Endothelial cell of umbilical vein (primary cell): ENCODE data around the gene RTN4. TPM values are rescaled to one million over a fixed set of nuclear protein-coding genes. Genes with fewer than 3 reads are reported as not detected.

ENCODE experiments used
- BruUV-seq: library from RNA; stranded (reverse); fragments of 400-500 nt; replicated peaks from 2 replicates; lab custom pipeline; 2021; lab: Mats Ljungman, UMichigan
- CTCF ChIA-PET: fragments of 300-600, 350-600 bp; sonication (Branson Sonifier 250); formaldehyde crosslinking; loops from one replicate; lab custom pipeline; 2021; ENCODE audit warnings: antibody characterized with exemption, inconsistent platforms; lab: Charles Lee
- POLR2A ChIA-PET: fragments of 300-600, 350-600 bp; sonication (Branson Sonifier 250); formaldehyde crosslinking; loops from one replicate; lab custom pipeline; 2021; ENCODE audit warnings: antibody characterized with exemption, inconsistent platforms; lab: Charles Lee
- DNase-seq: peaks from one replicate; pipeline ENCODE4 v3.0.0-alpha.2; 2011; ENCODE audit warnings: low read depth, low spot score
- FAIRE-seq: peaks from 2 replicates; lab custom pipeline; 2011; peaks lifted over from hg19 to GRCh38; lab: Jason Lieb, UNC
- H2AFZ ChIP-seq: 2 replicates; pipeline ENCODE4 v1.6.0; 2012; ENCODE audit warnings: low read depth, low read length, control low read depth, inconsistent platforms
- H3K27ac ChIP-seq: 2 replicates; pipeline ENCODE4 v1.5.1; 2011; ENCODE audit warnings: low read depth, mild to moderate bottlenecking, control low read depth, low read length, moderate library complexity; ENCODE audit not compliant: insufficient read depth
- H3K27me3 ChIP-seq, 2 experiments: 2 replicates each; pipeline versions ENCODE4 v1.6.0 to v1.6.1; 2011; ENCODE audit warnings: low read length in 2 of 2, mixed read lengths in 1 of 2; ENCODE audit not compliant: control insufficient read depth in 2 of 2, insufficient read depth in 2 of 2
- H3K36me3 ChIP-seq, 2 experiments: 2 replicates in 1 of 2; 3 replicates in 1 of 2; pipeline ENCODE4 v1.5.1; 2011; ENCODE audit warnings: low read length in 2 of 2, mild to moderate bottlenecking in 1 of 2, moderate library complexity in 1 of 2; ENCODE audit not compliant: control insufficient read depth in 2 of 2, insufficient read depth in 2 of 2; ENCODE audit errors: extremely low read depth in 1 of 2
- H3K4me1 ChIP-seq: 3 replicates; pipeline ENCODE4 v1.5.1; 2011; ENCODE audit warnings: mild to moderate bottlenecking, low read length; ENCODE audit not compliant: control insufficient read depth, insufficient read depth; ENCODE audit errors: extremely low read depth
- H3K4me2 ChIP-seq: 2 replicates; pipeline ENCODE4 v1.6.1; 2011; ENCODE audit warnings: low read length, control low read depth, mixed read lengths; ENCODE audit not compliant: insufficient read depth
- H3K4me3 ChIP-seq, 3 experiments: fragments of 200-600 bp in 1 of 3; sonication (generic), shearing (Covaris generic) in 1 of 3; replicated peaks in 1 of 3; 2 replicates each; pipeline ENCODE4 v1.5.1; 2011 to 2016; ENCODE audit warnings: control low read depth in 3 of 3, low read length in 3 of 3, mild to moderate bottlenecking in 2 of 3, inconsistent platforms in 1 of 3, low read depth in 1 of 3, moderate library complexity in 1 of 3; ENCODE audit not compliant: insufficient read depth in 1 of 3
- H3K79me2 ChIP-seq: 2 replicates; pipeline ENCODE4 v1.6.0; 2012; ENCODE audit warnings: low read length, inconsistent platforms; ENCODE audit not compliant: control insufficient read depth, insufficient read depth
- H3K9ac ChIP-seq: replicated peaks from 2 replicates; pipeline ENCODE3; 2011; ENCODE audit warnings: low read length, control low read depth; ENCODE audit not compliant: insufficient read depth; ENCODE audit errors: extremely low read depth
- H3K9me1 ChIP-seq: replicated peaks from 3 replicates; pipeline ENCODE4 v1.6.0; 2011; ENCODE audit warnings: mild to moderate bottlenecking, low read length; ENCODE audit not compliant: control insufficient read depth, insufficient read depth; ENCODE audit errors: extremely low read depth
- H3K9me3 ChIP-seq: replicated peaks from 2 replicates; pipeline ENCODE4 v1.5.1; 2012; ENCODE audit warnings: low read length, inconsistent platforms; ENCODE audit not compliant: control insufficient read depth, insufficient read depth
- H4K20me1 ChIP-seq: replicated peaks from 2 replicates; pipeline ENCODE3; 2011; ENCODE audit warnings: mild to moderate bottlenecking, low read length; ENCODE audit not compliant: control insufficient read depth, insufficient read depth; ENCODE audit errors: extremely low read depth
- CTCF ChIP-seq, 2 donors: IDR thresholded peaks; 1 replicate in 1 of 2; 2 replicates in 1 of 2; pipeline ENCODE4 v1.5.1; 2011; ENCODE audit warnings: low read length in 2 of 2, mild to moderate bottlenecking in 2 of 2, moderate library complexity in 2 of 2, control low read depth in 1 of 2, inconsistent platforms in 1 of 2, low read depth in 1 of 2; ENCODE audit not compliant: insufficient read depth in 1 of 2; ENCODE audit errors: extremely low read depth in 1 of 2
- EZH2 ChIP-seq: IDR thresholded peaks from 2 replicates; pipeline ENCODE4 v1.6.1; 2012; ENCODE audit warnings: borderline replicate concordance, low read depth, mild to moderate bottlenecking, moderate library complexity, low read length, inconsistent platforms; ENCODE audit not compliant: severe bottlenecking
- FOS ChIP-seq: IDR thresholded peaks from 2 replicates; pipeline ENCODE4 v1.6.1; 2011; ENCODE audit warnings: mild to moderate bottlenecking, low read length, moderate library complexity, borderline replicate concordance; ENCODE audit not compliant: insufficient read depth
- GATA2 ChIP-seq: IDR thresholded peaks from 2 replicates; pipeline ENCODE4 v1.7.0; 2011; ENCODE audit warnings: low read depth, mild to moderate bottlenecking, moderate library complexity, mixed read lengths, low read length; ENCODE audit not compliant: insufficient read length, insufficient read depth
- JUN ChIP-seq: IDR thresholded peaks from 2 replicates; pipeline ENCODE4 v1.6.1; 2011; ENCODE audit warnings: borderline replicate concordance, low read depth; ENCODE audit not compliant: insufficient read length, insufficient read depth
- MYC ChIP-seq: IDR thresholded peaks from one replicate; pipeline ENCODE4 v1.6.1; 2011; ENCODE audit warnings: mild to moderate bottlenecking, low read depth, low read length
- POLR2A ChIP-seq: IDR thresholded peaks from 2 replicates; pipeline ENCODE4 v1.6.1; 2012; ENCODE audit warnings: low read depth, mild to moderate bottlenecking, control low read depth, low read length
- POLR2AphosphoS5 ChIP-seq: IDR thresholded peaks from 2 replicates; pipeline ENCODE4 v1.6.1; 2012; ENCODE audit warnings: low read depth, mild to moderate bottlenecking, control low read depth, low read length, moderate library complexity; ENCODE audit not compliant: insufficient read depth
- dilution Hi-C: fragments of 300-500 bp; cut with MboI; formaldehyde crosslinking; loops from one replicate; pipeline ENCODE4 v1.15.0; 2019; ENCODE audit warnings: low sequenced_read_pairs; ENCODE audit not compliant: extremely low pct_ligation_motif_present
- intact Hi-C: fragments of 100-400 bp; cut with micrococcal nuclease; formaldehyde crosslinking; loops from one replicate; pipeline ENCODE4 v1.10.0; 2022
- polyA plus RNA-seq, 4 experiments: library from polyadenylated mRNA; depleted of rRNA in 3 of 4; stranded (reverse) in 3 of 4; unstranded in 1 of 4; fragments of >200 nt; gene quantifications; 2 replicates each; pipeline versions ENCODE4 v1.2.1 to v1.2.3, GENCODE V29; 2011 to 2012; ENCODE audit warnings: missing spikeins in 1 of 4
- total RNA-seq: library from RNA; stranded (reverse); gene quantifications from 2 replicates; pipeline ENCODE4 v1.2.3, GENCODE V29; 2021
- TF ChIP-seq, protein P1 (sequence below): IDR thresholded peaks from 2 replicates; pipeline ENCODE4 v1.6.1; 2011; ENCODE audit not compliant: insufficient read depth, insufficient read length

The RTN4 gene
- total and polyA plus RNA-seq, 2 donors (not counting 3 experiments of a cell fraction or from before 2014, with no cell fraction given): 253 to 486 TPM

- no TSS peak for BruUV-seq
- Histone ChIP-seq H3K9ac (no peak overlapping the region), H4K20me1 (no peaks in the 10 kb centered on the region), H3K27ac (no peak overlapping the region), H3K4me2 (no peak overlapping the region), H3K9me1 (no peaks in the 10 kb centered on the region), H3K79me2 (no peaks in the 10 kb centered on the region), H3K4me3 (no peak overlapping the region), H3K9me3 (no peaks in the 10 kb centered on the region), H2AFZ (no peak overlapping the region), H3K27me3 (peaks cover 10 to 12% of the 10 kb centered on the region in 2 experiments), H3K36me3 (no peaks in the 10 kb centered on the region), H3K4me1 (no peaks in the 10 kb centered on the region)
- no peak for DNase-seq
- intact Hi-C loops (no loop called here), dilution Hi-C loops (no loop called here)
- no peak for FAIRE-seq
- ChIA-PET POLR2A (no interaction called here), CTCF (interaction anchor here (1.3 kb wide), 1 partner anchor 13 kb away, joined by 3 read pairs; no protein-coding TSS in a partner anchor)
- no peak for TF ChIP-seq GATA2
- TF ChIP-seq, protein P1, sequence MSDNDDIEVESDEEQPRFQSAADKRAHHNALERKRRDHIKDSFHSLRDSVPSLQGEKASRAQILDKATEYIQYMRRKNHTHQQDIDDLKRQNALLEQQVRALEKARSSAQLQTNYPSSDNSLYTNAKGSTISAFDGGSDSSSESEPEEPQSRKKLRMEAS: no peak
- no peak for TF ChIP-seq FOS
- TF ChIP-seq POLR2A: no peak
- no peak for TF ChIP-seq MYC
- TF ChIP-seq POLR2AphosphoS5: no peak
- TF ChIP-seq CTCF (IDR thresholded peaks at IDR 0.05; ENCODE audit: extremely low read depth in 1 of 2, insufficient read depth in 1 of 2, low read depth in 1 of 2, low read length in 2 of 2): no peak
- TF ChIP-seq JUN: no peak
- no peak for TF ChIP-seq EZH2
Measured at GRCh38 chr2:54928719-54929118, 121.5 kb downstream of the RTN4 start.
